SK-N-SH (cell line): ENCODE results near the gene KRTAP10-2. TPM values are rescaled to one million over a fixed set of nuclear protein-coding genes. Genes with fewer than 3 reads are reported as not detected.
"Not testable (repeated sequence)": the region's sequence is repeated elsewhere in the genome, so short reads cannot be mapped to it uniquely, and the experiment has no call there.

Source experiments
- CTCF ChIA-PET: fragments of 300-600, 350-600 bp; formaldehyde crosslinking; extraction: SDS; loops from one replicate; lab custom pipeline; 2021; lab: Yijun Ruan, JAX
- POLR2A ChIA-PET: fragments of 350-600 bp; sonication (Branson Sonifier 250); formaldehyde crosslinking; extraction: SDS; loops from one replicate; lab custom pipeline; 2020; ENCODE audit warnings: antibody characterized with exemption, inconsistent platforms; lab: Yijun Ruan, JAX
- DNase-seq: peaks from one replicate; pipeline ENCODE4 v3.0.0; 2012
- H2AFZ ChIP-seq: fragments of 200-600 bp; sonication (generic); 2 replicates; pipeline ENCODE4 v1.8.1; 2016; ENCODE audit warnings: antibody characterized with exemption, mild to moderate bottlenecking, low read depth
- H3F3A ChIP-seq: fragments of 200-600 bp; sonication (generic); replicated peaks from 2 replicates; pipeline ENCODE3; 2016; ENCODE audit warnings: antibody characterized with exemption, mild to moderate bottlenecking; ENCODE audit not compliant: insufficient read depth
- H3K27ac ChIP-seq, 2 experiments: fragments of 200-500 bp in 1 of 2; fragments of 200-600 bp in 1 of 2; sonication (Bioruptor generic) in 1 of 2; sonication (generic), shearing (Covaris generic) in 1 of 2; 2 replicates each; pipeline versions ENCODE4 v1.5.1 to v1.6.1; 2014 to 2016; ENCODE audit warnings: low read depth in 2 of 2, inconsistent platforms in 1 of 2, low read length in 1 of 2, mild to moderate bottlenecking in 1 of 2, mixed read lengths in 1 of 2
- H3K27me3 ChIP-seq: fragments of 200-600 bp; sonication (generic), shearing (Covaris generic); 2 replicates; pipeline ENCODE4 v1.6.1; 2016; ENCODE audit warnings: mixed run types; ENCODE audit not compliant: insufficient read depth
- H3K36me3 ChIP-seq, 2 experiments: fragments of 200-500 bp in 1 of 2; fragments of 200-600 bp in 1 of 2; sonication (Bioruptor generic) in 1 of 2; sonication (generic) in 1 of 2; replicated peaks in 1 of 2; 2 replicates each; pipeline versions ENCODE3 to v1.5.1; 2014 to 2016; ENCODE audit warnings: low read length in 1 of 2, mild to moderate bottlenecking in 1 of 2; ENCODE audit not compliant: insufficient read depth in 2 of 2, control insufficient read depth in 1 of 2
- H3K4me1 ChIP-seq, 2 experiments: fragments of 200-500 bp in 1 of 2; fragments of 200-600 bp in 1 of 2; sonication (Bioruptor generic) in 1 of 2; sonication (generic), shearing (Covaris generic) in 1 of 2; 2 replicates each; pipeline versions ENCODE4 v1.5.1 to v1.6.1; 2014 to 2016; ENCODE audit warnings: low read depth in 1 of 2, low read length in 1 of 2, mixed run types in 1 of 2; ENCODE audit not compliant: insufficient read depth in 2 of 2, control insufficient read depth in 1 of 2
- H3K4me2 ChIP-seq: fragments of 200-600 bp; sonication (generic), shearing (Covaris generic); 2 replicates; pipeline ENCODE4 v1.6.1; 2017; ENCODE audit warnings: mixed run types
- H3K4me3 ChIP-seq, 2 experiments: fragments of 200-500 bp in 1 of 2; fragments of 200-600 bp in 1 of 2; sonication (Bioruptor generic) in 1 of 2; sonication (generic), shearing (Covaris generic) in 1 of 2; 2 replicates each; pipeline versions ENCODE4 v1.5.1 to v1.8.1; 2014 to 2016; ENCODE audit warnings: low read depth in 2 of 2, inconsistent platforms in 1 of 2, low read length in 1 of 2, mild to moderate bottlenecking in 1 of 2, mixed read lengths in 1 of 2, moderate library complexity in 1 of 2
- H3K79me2 ChIP-seq: fragments of 200-600 bp; sonication (generic); 2 replicates; pipeline ENCODE4 v1.8.1; 2017; ENCODE audit warnings: mild to moderate bottlenecking; ENCODE audit not compliant: insufficient read depth
- H3K9ac ChIP-seq: fragments of 200-600 bp; sonication (generic); 2 replicates; pipeline ENCODE4 v1.6.1; 2017; ENCODE audit warnings: mixed run types
- H3K9me2 ChIP-seq: fragments of 200-600 bp; sonication (generic); 2 replicates; pipeline ENCODE4 v1.6.1; 2017; ENCODE audit warnings: mixed run types
- H3K9me3 ChIP-seq: fragments of 200-600 bp; sonication (generic); 2 replicates; pipeline ENCODE4 v1.6.1; 2017; ENCODE audit warnings: mixed run types, mild to moderate bottlenecking, moderate library complexity
- H4K20me1 ChIP-seq: fragments of 200-600 bp; sonication (generic); 2 replicates; pipeline ENCODE4 v1.6.1; 2017; ENCODE audit warnings: mild to moderate bottlenecking, mixed run types; ENCODE audit not compliant: insufficient read depth
- EP300 ChIP-seq, 2 experiments: IDR thresholded peaks; 2 replicates each; pipeline versions ENCODE4 v1.4.0 to v1.6.1; 2012; ENCODE audit warnings: borderline replicate concordance in 1 of 2, low read depth in 1 of 2, low read length in 1 of 2
- EZH2phosphoT487 ChIP-seq: fragments of 200-600 bp; sonication (generic); IDR thresholded peaks from 2 replicates; pipeline ENCODE4 v1.6.1; 2017; ENCODE audit warnings: low read depth, mixed run types, mild to moderate bottlenecking, antibody characterized with exemption, moderate library complexity, borderline replicate concordance
- FOXJ3 ChIP-seq: sonication (generic); formaldehyde crosslinking; IDR thresholded peaks from 2 replicates; pipeline ENCODE4 v1.5.1; 2020; ENCODE audit warnings: mild to moderate bottlenecking, missing genetic modification reagents
- GATA2 ChIP-seq: sonication (generic); formaldehyde crosslinking; IDR thresholded peaks from 2 replicates; pipeline ENCODE4 v1.5.0; 2020; ENCODE audit warnings: mild to moderate bottlenecking, missing genetic modification reagents
- MXI1 ChIP-seq: IDR thresholded peaks from 2 replicates; pipeline ENCODE4 v1.6.1; 2012; ENCODE audit warnings: mild to moderate bottlenecking, low read depth, low read length, improper control_type of control experiment
- NFIC ChIP-seq: IDR thresholded peaks from 2 replicates; pipeline ENCODE4 v1.4.0; 2012; ENCODE audit warnings: borderline replicate concordance
- PBX3 ChIP-seq: IDR thresholded peaks from 2 replicates; pipeline ENCODE4; 2012
- RAD21 ChIP-seq: IDR thresholded peaks from 2 replicates; pipeline ENCODE4 v1.6.1; 2012; ENCODE audit warnings: mild to moderate bottlenecking, low read length
- RCOR1 ChIP-seq: fragments of 150-350 bp; IDR thresholded peaks from 2 replicates; pipeline ENCODE4 v1.6.1; 2017; ENCODE audit warnings: antibody characterized with exemption, low read length
- RFX5 ChIP-seq: IDR thresholded peaks from 2 replicates; pipeline ENCODE4 v1.6.1; 2012; ENCODE audit warnings: mild to moderate bottlenecking, improper control_type of control experiment, low read length
- SIN3A ChIP-seq: IDR thresholded peaks from 2 replicates; pipeline ENCODE4 v1.6.1; 2012; ENCODE audit warnings: low read depth, mild to moderate bottlenecking, low read length, moderate library complexity, borderline replicate concordance
- TAF1 ChIP-seq: IDR thresholded peaks from 2 replicates; pipeline ENCODE4 v1.6.1; 2012; ENCODE audit warnings: low read depth, mild to moderate bottlenecking, low read length, moderate library complexity, borderline replicate concordance
- TCF12 ChIP-seq: IDR thresholded peaks from 2 replicates; pipeline ENCODE4 v1.4.0; 2012
- USF2 ChIP-seq: fragments of 150-350 bp; IDR thresholded peaks from 2 replicates; pipeline ENCODE4 v1.6.1; 2017; ENCODE audit warnings: antibody characterized with exemption, low read length, low read depth, borderline replicate concordance
- YY1 ChIP-seq: IDR thresholded peaks from 2 replicates; pipeline ENCODE4 v1.4.0; 2012; ENCODE audit warnings: low read depth, mild to moderate bottlenecking
- WGBS: methylation state at CpG from one replicate; pipeline ENCODE4 v1.1.6; 2017; ENCODE audit warnings: low lambda C conversion rate; 5-methylcytosine and 5-hydroxymethylcytosine counted together
- polyA plus RNA-seq, 3 experiments: library from polyadenylated mRNA; depleted of rRNA; stranded (reverse); fragments of >200 nt; gene quantifications; 2 replicates each; pipeline ENCODE4 v1.2.3, GENCODE V29; 2012

Gene KRTAP10-2
- polyA plus RNA-seq, 1 of the 3 experiments (the other 2 are of a cell fraction), result not detected

GRCh38 chr21:44592446-44593311 is 41.4 kb upstream of the KRTAP10-2 start, which contains the start of gene KRTAP10-6:
Gene KRTAP10-6 (minus strand): TSS chr21:44592505. CDS start chr21:44592484, 21 bp downstream.
- H2AFZ ChIP-seq, result no peak within 1 kb of the TSS
- H3K9me3 ChIP-seq, result no peaks in the 10 kb centered on the region
- no peaks in the 10 kb centered on the region for H3K36me3 ChIP-seq
- H3K9me2 ChIP-seq, result no peaks in the 10 kb centered on the region
- H3F3A ChIP-seq, result no peaks in the 10 kb centered on the region
- no peak for TF ChIP-seq YY1
- no peak for TF ChIP-seq RFX5
- no peak for TF ChIP-seq SIN3A
- no peak for TF ChIP-seq NFIC
- TF ChIP-seq PBX3, result no peak
- no peak for TF ChIP-seq EZH2phosphoT487
- TF ChIP-seq MXI1, result no peak
- TF ChIP-seq RCOR1, result no peak
- no peak for TF ChIP-seq USF2
- no peak for TF ChIP-seq RAD21
- TF ChIP-seq TCF12, result no peak
- TF ChIP-seq FOXJ3, result no peak
- TF ChIP-seq EP300 (IDR thresholded peaks at IDR 0.05; ENCODE audit: borderline replicate concordance in 1 of 2, low read depth in 1 of 2, low read length in 1 of 2), result no peak
- TF ChIP-seq GATA2 (CRISPR knock-in tag), result no peak
- no peak for TF ChIP-seq TAF1
- no peaks in the 10 kb centered on the region for H3K79me2 ChIP-seq
- no peak within 1 kb of the TSS for H3K9ac ChIP-seq
- no peak within 1 kb of the TSS for H3K27ac ChIP-seq
- no peak within 1 kb of the TSS for H3K4me2 ChIP-seq
- POLR2A ChIA-PET, result interaction anchor here (0.6 kb wide), 1 partner anchor 507 kb away, joined by 3 read pairs; no protein-coding TSS in a partner anchor
- peaks cover 8% of the 10 kb centered on the region; the same call in 1 of the 2 replicates for H3K27me3 ChIP-seq
- peaks cover 0 to 2% of the 10 kb centered on the region in 2 experiments; a peak in 1 of 4 replicates for H3K4me1 ChIP-seq
- DNase-seq, result no peak
- no peak within 1 kb of the TSS for H3K4me3 ChIP-seq
- 81% methylated on average over 7 of the region's 33 CpGs for WGBS
- CTCF ChIA-PET, result no interaction called here
- no peaks in the 10 kb centered on the region for H4K20me1 ChIP-seq

GRCh38 chr21:44591801-44592130 is 40.5 kb upstream of the KRTAP10-2 start:
- H3K9me3 ChIP-seq, H3K27me3 ChIP-seq, H3K36me3 ChIP-seq, H3F3A ChIP-seq, H4K20me1 ChIP-seq, DNase-seq, H3K27ac ChIP-seq, H3K9me2 ChIP-seq, H2AFZ ChIP-seq, CTCF ChIA-PET, H3K4me3 ChIP-seq, H3K4me1 ChIP-seq, H3K4me2 ChIP-seq, POLR2A ChIA-PET, H3K9ac ChIP-seq, H3K79me2 ChIP-seq: not testable (repeated sequence)
- no CpG with 5 or more reads among the region's 4 CpGs for WGBS

- H3K4me3 ChIP-seq, H3K27ac ChIP-seq, H3K9me2 ChIP-seq, H3K4me1 ChIP-seq, H4K20me1 ChIP-seq, H3K4me2 ChIP-seq, H3F3A ChIP-seq, CTCF ChIA-PET, H3K79me2 ChIP-seq, POLR2A ChIA-PET, H3K36me3 ChIP-seq, DNase-seq, H2AFZ ChIP-seq, H3K27me3 ChIP-seq, H3K9me3 ChIP-seq, H3K9ac ChIP-seq: not testable (repeated sequence)
- WGBS, result 22% methylated on average over 12 of the region's 19 CpGs
These were observed 39.8 kb upstream of the KRTAP10-2 start for GRCh38 chr21:44590897-44591800.
